Left kidney (tissue), 8 donors: ENCODE measurements around the gene CYP2B6. TPM values are rescaled to one million over a fixed set of nuclear protein-coding genes. Genes with fewer than 3 reads are reported as not detected.
"Not testable (repeated sequence)": the region's sequence is repeated elsewhere in the genome, so short reads cannot be mapped to it uniquely, and the experiment has no call there.

Experiments used
- DNase-seq: peaks from one replicate; pipeline ENCODE4 v3.0.0-alpha.2; 2013
- long read RNA-seq, 8 donors: transcript quantifications; one replicate each; lab custom pipeline, GENCODE V29; 2026
- polyA plus RNA-seq: library from polyadenylated mRNA; unstranded; fragments of 120-200 nt; gene quantifications from one replicate; pipeline ENCODE4 v1.2.1, GENCODE V29; 2013; ENCODE audit not compliant: insufficient read length

CYP2B6 gene
- polyA plus RNA-seq: 3.6 TPM
- long read RNA-seq, donor 1: 0 reads
- long read RNA-seq, donor 2: 0 reads
- long read RNA-seq, donor 3: 0 reads
- long read RNA-seq, donor 4: 0 reads
- long read RNA-seq, donor 5: 0 reads
- long read RNA-seq, donor 6, partial matches to known transcripts: 0 of 1 reads
- long read RNA-seq, donor 6, other reads (novel, unspliced or antisense): 0 of 1 reads
- long read RNA-seq, donor 7: 0 reads
- long read RNA-seq, donor 8: 0 reads

GRCh38 chr19:40990972-40991381, at the start of gene CYP2B6:
Gene CYP2B6, plus strand, starts transcription at chr19:40991282. Its CDS starts 24 bp downstream, at chr19:40991306.
- DNase-seq: no peak

GRCh38 chr19:40941481-40942219, 49.4 kb upstream of the CYP2B6 start:
- DNase-seq: no peak

GRCh38 chr19:40945645-40946044, 45.4 kb upstream of the CYP2B6 start:
- no peak for DNase-seq

- no peak for DNase-seq
These were observed 44.0 kb upstream of the CYP2B6 start for GRCh38 chr19:40947114-40947513.

- no peak for DNase-seq
These were observed 43.5 kb upstream of the CYP2B6 start for GRCh38 chr19:40947573-40947972.

- no peak for DNase-seq
These were observed 42.3 kb upstream of the CYP2B6 start for GRCh38 chr19:40948580-40949299.

GRCh38 chr19:40954573-40954972, 36.5 kb upstream of the CYP2B6 start:
- no peak for DNase-seq

- DNase-seq: no peak
These were observed 31.7 kb upstream of the CYP2B6 start for GRCh38 chr19:40959338-40959737.

- no peak for DNase-seq
These were observed 30.9 kb upstream of the CYP2B6 start for GRCh38 chr19:40960062-40960685.

- no peak for DNase-seq
These were observed 30.3 kb upstream of the CYP2B6 start for GRCh38 chr19:40960780-40961179.

- DNase-seq: no peak
These were observed 28.6 kb upstream of the CYP2B6 start for GRCh38 chr19:40962460-40962961.

GRCh38 chr19:40964361-40964760, 26.7 kb upstream of the CYP2B6 start:
- DNase-seq: not testable (repeated sequence)

- not testable (repeated sequence) for DNase-seq
These were observed 25.7 kb upstream of the CYP2B6 start for GRCh38 chr19:40965351-40965750.

GRCh38 chr19:40966591-40966990, 24.5 kb upstream of the CYP2B6 start:
- not testable (repeated sequence) for DNase-seq

GRCh38 chr19:40968065-40968464, 23.0 kb upstream of the CYP2B6 start:
- DNase-seq: not testable (repeated sequence)

GRCh38 chr19:40969721-40970120, 21.4 kb upstream of the CYP2B6 start:
- DNase-seq: not testable (repeated sequence)

GRCh38 chr19:40970396-40971345, 20.4 kb upstream of the CYP2B6 start:
- not testable (repeated sequence) for DNase-seq

GRCh38 chr19:40974633-40975037, 16.4 kb upstream of the CYP2B6 start:
- peak; percentile 58 for DNase-seq

GRCh38 chr19:40976134-40976533, 14.9 kb upstream of the CYP2B6 start:
- no peak for DNase-seq

- no peak for DNase-seq
These were observed 14.4 kb upstream of the CYP2B6 start for GRCh38 chr19:40976724-40977123.

- DNase-seq: not testable (repeated sequence)
These were observed 11.3 kb upstream of the CYP2B6 start for GRCh38 chr19:40979759-40980158.
